ENCODE data around the gene CYFIP2. TPM values are rescaled to one million over a fixed set of nuclear protein-coding genes. Genes with fewer than 3 reads are reported as not detected.

CYFIP2 gene
- polyA plus RNA-seq, 1 donor (not counting 4 experiments of a cell fraction or from before 2014, with no cell fraction given): 0.62 TPM

- Histone ChIP-seq H3K4me3 (ENCODE audit: control insufficient read depth in 2 of 3, extremely low read depth in 1 of 3, insufficient read depth in 2 of 3, low read depth in 1 of 3, low read length in 3 of 3) (no peak overlapping the region), H3K27ac (ENCODE audit: control insufficient read depth, insufficient read depth, low read length) (no peak overlapping the region), H2AFZ (ENCODE audit: control insufficient read depth, low read length) (no peak overlapping the region), H3K36me3 (ENCODE audit: control insufficient read depth in 2 of 2, extremely low read depth in 1 of 2, insufficient read depth in 2 of 2, low read length in 2 of 2) (no peaks in the 10 kb centered on the region), H3K9me1 (ENCODE audit: control insufficient read depth, extremely low read depth, insufficient read depth, low read length) (no peaks in the 10 kb centered on the region), H3K27me3 (ENCODE audit: control insufficient read depth, extremely low read depth, insufficient read depth, low read length) (no peaks in the 10 kb centered on the region), H3K4me1 (ENCODE audit: control insufficient read depth, extremely low read depth, insufficient read depth, low read length) (no peaks in the 10 kb centered on the region), H3K4me2 (ENCODE audit: control insufficient read depth, extremely low read depth, insufficient read depth, low read depth, low read length) (no peak overlapping the region), H3K79me2 (ENCODE audit: control insufficient read depth, insufficient read depth, low read length) (no peaks in the 10 kb centered on the region), H4K20me1 (ENCODE audit: control insufficient read depth, extremely low read depth, insufficient read depth, low read length) (no peaks in the 10 kb centered on the region), H3K9me3 (ENCODE audit: control insufficient read depth, low read depth, low read length) (no peaks in the 10 kb centered on the region), H3K9ac (ENCODE audit: control insufficient read depth, extremely low read depth, insufficient read depth, low read length) (no peak overlapping the region)
- FAIRE-seq (no peak), DNase-seq (ENCODE audit: low read depth, low spot score) (no peak)
- dilution Hi-C loops (cut with MboI; ENCODE audit: extremely low pct_ligation_motif_present, low sequenced_read_pairs): no loop called here
- TF ChIP-seq CTCF (optimal IDR thresholded peaks at IDR 0.05 in 1 of 3, IDR thresholded peaks at IDR 0.05 in 1 of 3, conservative IDR thresholded peaks at IDR 0.05 in 1 of 3; ENCODE audit: extremely low read depth in 1 of 3, insufficient read depth in 2 of 3, low read length in 3 of 3) (no peak), EZH2 (IDR thresholded peaks at IDR 0.05; ENCODE audit: low read length) (no peak)
These were observed 103.6 kb downstream of the CYFIP2 start for GRCh38 chr5:157369507-157369906.

- no peak overlapping the region for H3K4me3 ChIP-seq (ENCODE audit: control insufficient read depth in 2 of 3, extremely low read depth in 1 of 3, insufficient read depth in 2 of 3, low read depth in 1 of 3, low read length in 3 of 3)
- H2AFZ ChIP-seq (ENCODE audit: control insufficient read depth, low read length): no peak overlapping the region
- H4K20me1 ChIP-seq (ENCODE audit: control insufficient read depth, extremely low read depth, insufficient read depth, low read length): no peaks in the 10 kb centered on the region
- H3K9me1 ChIP-seq (ENCODE audit: control insufficient read depth, extremely low read depth, insufficient read depth, low read length): no peaks in the 10 kb centered on the region
- no peak overlapping the region for H3K9ac ChIP-seq (ENCODE audit: control insufficient read depth, extremely low read depth, insufficient read depth, low read length)
- H3K27me3 ChIP-seq (ENCODE audit: control insufficient read depth, extremely low read depth, insufficient read depth, low read length): no peaks in the 10 kb centered on the region
- DNase-seq (ENCODE audit: low read depth, low spot score): no peak
- no peak for TF ChIP-seq EZH2 (IDR thresholded peaks at IDR 0.05; ENCODE audit: low read length)
- TF ChIP-seq CTCF (optimal IDR thresholded peaks at IDR 0.05 in 1 of 3, IDR thresholded peaks at IDR 0.05 in 1 of 3, conservative IDR thresholded peaks at IDR 0.05 in 1 of 3; ENCODE audit: extremely low read depth in 1 of 3, insufficient read depth in 2 of 3, low read length in 3 of 3): no peak
- H3K27ac ChIP-seq (ENCODE audit: control insufficient read depth, insufficient read depth, low read length): no peak overlapping the region
- FAIRE-seq: no peak
- no peaks in the 10 kb centered on the region for H3K4me1 ChIP-seq (ENCODE audit: control insufficient read depth, extremely low read depth, insufficient read depth, low read length)
- no peaks in the 10 kb centered on the region for H3K36me3 ChIP-seq (ENCODE audit: control insufficient read depth in 2 of 2, extremely low read depth in 1 of 2, insufficient read depth in 2 of 2, low read length in 2 of 2)
- H3K4me2 ChIP-seq (ENCODE audit: control insufficient read depth, extremely low read depth, insufficient read depth, low read depth, low read length): no peak overlapping the region
- no peaks in the 10 kb centered on the region for H3K79me2 ChIP-seq (ENCODE audit: control insufficient read depth, insufficient read depth, low read length)
- dilution Hi-C loops (cut with MboI; ENCODE audit: extremely low pct_ligation_motif_present, low sequenced_read_pairs): no loop called here
- no peaks in the 10 kb centered on the region for H3K9me3 ChIP-seq (ENCODE audit: control insufficient read depth, low read depth, low read length)
These were observed 105.0 kb downstream of the CYFIP2 start for GRCh38 chr5:157370967-157371366.
